NCI-H1417 (cell line): ENCODE measurements around the gene ZDHHC14.

Experiments
- DNase-seq, 3 experiments: peaks; one replicate each; lab custom pipeline; 2025; lab: John Stamatoyannopoulos, UW

ZDHHC14 gene

DNA sequence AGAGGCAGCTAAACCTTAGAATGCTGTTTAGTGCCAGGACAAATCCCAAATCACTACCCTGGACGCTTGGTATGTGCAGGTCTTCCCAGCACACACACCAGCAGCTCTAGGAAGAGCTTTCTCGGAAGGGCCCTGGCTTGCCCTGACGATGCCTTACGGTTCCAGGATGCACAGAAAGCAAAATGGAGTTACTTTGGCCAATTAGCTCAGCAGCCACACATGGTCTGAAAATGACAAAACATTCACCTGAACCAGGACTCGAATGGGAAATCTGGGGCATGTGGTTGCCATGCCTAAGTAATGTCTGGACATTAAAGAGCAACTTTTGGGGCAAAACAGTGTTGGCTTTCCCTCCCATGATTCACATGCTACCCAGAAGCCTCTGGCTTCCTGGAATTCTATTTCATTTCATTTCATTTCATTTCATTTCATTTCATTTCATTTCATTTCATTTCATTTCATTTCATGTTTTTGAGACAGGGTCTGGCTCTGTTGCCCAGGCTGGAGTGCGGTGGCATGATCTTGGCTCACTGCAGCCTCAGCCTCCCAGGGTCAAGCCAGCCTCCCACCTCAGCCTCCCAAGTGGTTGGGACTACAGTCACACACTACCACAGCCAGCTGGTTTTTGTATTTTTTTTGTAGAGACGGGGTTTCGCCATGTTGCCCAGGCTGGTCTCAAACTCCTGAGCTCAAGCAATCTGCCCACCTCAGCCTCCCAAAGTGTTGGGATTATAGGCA, 153.3 kb downstream of the ZDHHC14 start:
- DNase-seq: no peak

GRCh38 chr6:157534977-157535339, 154.0 kb downstream of the ZDHHC14 start:
- no peak for DNase-seq

DNA sequence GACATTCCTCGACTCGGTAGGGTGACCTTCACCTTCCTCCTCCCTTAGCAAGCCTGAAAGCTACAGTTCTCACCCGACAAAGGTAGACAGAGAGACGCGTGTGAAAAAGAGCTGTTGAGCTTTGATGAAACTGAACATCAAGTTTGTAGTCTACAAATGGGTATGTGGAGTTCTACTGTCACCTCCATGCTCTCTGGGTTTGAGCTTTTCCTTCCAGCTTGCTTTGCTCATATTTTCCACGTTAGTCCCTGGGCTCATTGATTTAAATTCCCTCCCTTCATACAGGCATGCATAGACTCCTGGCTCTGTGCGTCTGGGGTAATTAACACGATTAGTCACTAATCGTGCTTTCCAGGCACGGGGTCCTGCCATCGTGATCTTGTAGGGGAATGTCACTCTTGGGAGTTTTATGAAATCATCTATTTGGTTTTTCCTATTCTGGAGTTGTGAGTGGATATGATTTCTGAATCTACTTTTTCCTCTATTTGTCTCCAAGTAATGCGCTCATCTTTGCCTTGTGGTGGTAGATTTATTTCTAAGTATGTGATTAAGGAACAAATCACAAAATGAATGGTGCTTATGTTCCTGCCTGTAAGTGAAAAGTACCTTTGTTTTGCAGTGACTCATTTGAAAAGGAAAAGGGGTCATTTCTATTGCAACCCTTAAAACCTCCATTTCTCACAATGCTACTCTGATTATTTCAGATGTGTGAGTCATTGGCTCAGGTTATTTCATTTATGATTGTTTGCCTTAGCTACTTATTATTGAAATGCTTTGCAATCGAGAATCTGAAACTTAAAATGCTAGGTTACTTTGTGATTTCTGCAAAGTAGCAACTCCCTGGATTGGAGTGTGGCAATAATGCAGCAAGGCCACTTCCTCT, 154.6 kb downstream of the ZDHHC14 start:
- DNase-seq: no peak

DNA sequence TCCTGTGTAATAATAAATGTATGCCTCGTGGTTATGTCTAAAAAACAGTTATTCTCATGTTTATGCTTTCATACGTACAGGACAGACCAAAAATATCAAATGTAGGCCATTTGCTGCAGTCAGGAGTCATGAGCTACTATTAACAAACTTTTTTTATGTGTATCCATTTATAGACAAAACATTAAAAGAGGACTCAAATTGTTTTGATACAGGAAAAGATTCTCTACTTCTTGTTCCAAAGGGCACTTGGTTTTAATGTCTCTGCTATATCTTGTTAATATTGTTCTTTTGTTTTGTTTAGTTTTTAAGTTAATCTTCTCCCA, 155.2 kb downstream of the ZDHHC14 start:
- DNase-seq: no peak

GRCh38 chr6:157537556-157537955, 156.6 kb downstream of the ZDHHC14 start:
- no peak for DNase-seq

DNA sequence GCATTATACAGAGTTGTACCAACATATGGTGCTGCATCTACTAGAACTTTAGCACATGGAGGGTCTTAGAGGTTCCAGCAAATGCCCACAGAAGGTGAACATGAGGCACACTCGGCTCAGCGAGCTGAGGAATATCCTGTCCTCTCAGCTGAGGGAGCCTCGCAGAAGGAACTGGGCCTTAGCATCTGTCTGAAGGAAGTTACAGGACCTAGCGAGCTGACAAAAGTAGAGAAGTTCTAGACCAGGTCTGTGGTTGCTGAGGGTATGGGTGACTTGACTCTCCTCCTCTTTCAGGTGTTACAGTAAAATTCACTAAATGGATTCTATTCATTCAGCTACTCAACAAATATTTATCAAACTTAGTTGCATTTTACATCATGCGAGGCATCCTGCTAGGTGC, 157.2 kb downstream of the ZDHHC14 start:
- no peak for DNase-seq

- DNase-seq: no peak
Measured at GRCh38 chr6:157538698-157539097, 157.7 kb downstream of the ZDHHC14 start.

- no peak for DNase-seq
Measured at GRCh38 chr6:157539421-157539822, 158.4 kb downstream of the ZDHHC14 start.

GRCh38 chr6:157539900-157540752, 159.1 kb downstream of the ZDHHC14 start:
- no peak for DNase-seq

- no peak for DNase-seq
Measured at GRCh38 chr6:157541618-157542413, 160.8 kb downstream of the ZDHHC14 start.

DNA sequence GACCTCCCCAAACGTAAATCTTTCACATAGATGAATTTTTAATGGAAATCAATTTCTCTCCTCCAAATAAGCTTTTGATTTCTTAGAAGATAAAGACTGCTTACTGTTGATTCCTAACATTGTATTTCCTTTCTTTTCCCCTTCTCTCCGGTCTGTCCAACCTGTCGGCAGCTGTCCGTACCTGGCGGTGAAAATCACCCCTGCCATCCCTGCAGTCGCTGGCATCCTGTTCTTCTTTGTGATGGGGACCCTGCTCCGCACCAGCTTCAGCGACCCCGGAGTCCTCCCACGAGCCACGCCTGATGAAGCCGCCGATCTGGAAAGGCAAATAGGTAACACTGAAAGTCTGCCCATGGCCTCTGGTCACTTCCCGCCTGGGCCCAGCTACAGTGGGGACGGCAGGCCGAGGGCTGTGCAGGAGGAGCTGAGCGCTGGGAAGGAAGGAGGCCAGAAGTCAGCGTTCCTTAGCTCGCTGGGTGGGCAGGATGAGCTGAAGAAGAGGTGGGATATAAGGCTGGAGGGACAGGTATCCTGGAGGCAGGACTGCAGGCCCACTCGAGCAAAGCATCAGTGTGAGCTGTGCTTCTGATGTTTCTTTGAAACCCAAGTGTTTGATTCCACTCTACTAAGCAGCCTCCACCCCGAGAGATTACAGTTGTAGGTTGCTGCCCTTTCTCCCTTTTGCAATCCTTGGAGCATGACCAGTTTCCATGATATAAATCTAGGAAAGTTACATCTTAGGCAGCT, 161.6 kb downstream of the ZDHHC14 start:
- no peak for DNase-seq

DNA sequence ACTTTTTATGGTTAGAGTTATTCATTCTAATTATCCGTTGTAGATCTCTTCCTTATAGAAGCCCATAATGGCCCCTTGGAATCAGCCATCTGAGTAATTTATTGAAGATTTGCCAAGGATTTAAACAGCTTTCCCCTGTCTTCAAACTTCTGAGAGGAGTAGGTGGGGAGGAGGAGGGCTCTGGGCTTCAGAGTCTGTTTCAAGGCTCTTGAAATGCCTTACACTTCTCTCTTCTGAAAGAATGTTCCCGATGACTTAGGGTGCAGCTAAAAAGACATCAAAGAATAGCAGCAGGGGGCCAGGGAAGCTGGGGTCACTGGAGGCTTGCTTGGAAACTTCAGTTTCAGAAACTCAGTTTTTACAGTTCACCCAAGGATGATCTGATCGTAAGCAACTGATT, 165.3 kb downstream of the ZDHHC14 start:
- no peak for DNase-seq

DNA sequence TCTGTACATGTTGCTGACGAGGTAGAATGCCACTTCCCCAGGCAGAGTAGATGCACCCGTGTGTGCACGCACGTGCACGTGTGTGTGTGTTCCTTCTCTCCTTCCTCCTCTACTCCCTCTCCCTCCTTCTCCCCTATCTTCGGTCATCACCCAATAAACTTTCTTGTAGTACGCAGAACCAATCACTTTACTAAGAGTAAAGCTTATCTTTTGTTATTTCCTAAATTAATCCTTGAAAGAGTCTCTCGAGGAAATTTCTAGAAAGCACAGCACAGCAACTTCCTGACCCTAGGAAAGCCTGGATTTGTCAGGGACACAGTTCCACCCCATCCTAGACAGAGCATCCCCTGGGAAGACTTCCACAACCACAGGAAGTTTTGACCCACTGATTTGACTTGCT, 166.1 kb downstream of the ZDHHC14 start:
- no peak for DNase-seq

DNA sequence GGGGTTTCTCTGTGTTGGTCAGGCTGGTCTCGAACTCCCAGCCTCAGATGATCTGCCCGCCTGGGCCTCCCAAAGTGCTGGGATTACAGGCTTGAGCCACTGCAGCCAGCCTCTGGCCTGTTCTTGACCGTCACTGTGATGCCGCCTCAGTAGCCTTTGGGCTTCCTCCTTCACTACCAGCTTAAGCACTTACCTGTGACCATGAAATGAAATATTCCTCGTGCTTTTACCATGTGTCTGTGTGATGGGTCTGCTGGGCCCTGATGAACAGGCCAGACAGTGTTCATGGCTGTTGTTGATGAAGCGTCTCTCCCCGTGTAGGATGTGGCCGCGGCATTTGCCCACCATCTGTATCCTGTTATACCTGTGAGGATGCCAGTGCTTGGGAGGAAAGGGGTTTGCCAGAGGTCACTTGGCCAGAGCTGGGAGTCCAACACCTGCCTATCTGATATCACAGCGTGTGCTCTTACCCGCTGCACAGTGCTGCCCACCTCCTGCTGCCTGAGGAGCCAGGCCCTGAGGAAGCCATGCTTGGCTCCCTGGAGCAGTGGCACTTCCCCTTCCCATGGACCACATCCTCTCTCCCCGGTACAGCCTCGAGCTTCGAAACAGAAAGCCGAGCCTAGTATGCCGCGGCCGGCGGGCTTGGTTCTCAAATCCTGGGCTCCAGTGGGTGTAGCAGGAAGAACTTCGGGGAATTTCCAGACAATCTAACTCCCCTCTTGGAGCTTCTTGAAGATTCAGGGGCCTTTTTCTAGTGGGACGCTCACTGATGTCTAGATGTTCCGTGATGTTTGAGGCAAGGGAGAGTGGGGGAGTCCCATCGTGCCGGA, 167.9 kb downstream of the ZDHHC14 start:
- no peak for DNase-seq

- DNase-seq: no peak
Measured at GRCh38 chr6:157549468-157549745, 168.4 kb downstream of the ZDHHC14 start.

DNA sequence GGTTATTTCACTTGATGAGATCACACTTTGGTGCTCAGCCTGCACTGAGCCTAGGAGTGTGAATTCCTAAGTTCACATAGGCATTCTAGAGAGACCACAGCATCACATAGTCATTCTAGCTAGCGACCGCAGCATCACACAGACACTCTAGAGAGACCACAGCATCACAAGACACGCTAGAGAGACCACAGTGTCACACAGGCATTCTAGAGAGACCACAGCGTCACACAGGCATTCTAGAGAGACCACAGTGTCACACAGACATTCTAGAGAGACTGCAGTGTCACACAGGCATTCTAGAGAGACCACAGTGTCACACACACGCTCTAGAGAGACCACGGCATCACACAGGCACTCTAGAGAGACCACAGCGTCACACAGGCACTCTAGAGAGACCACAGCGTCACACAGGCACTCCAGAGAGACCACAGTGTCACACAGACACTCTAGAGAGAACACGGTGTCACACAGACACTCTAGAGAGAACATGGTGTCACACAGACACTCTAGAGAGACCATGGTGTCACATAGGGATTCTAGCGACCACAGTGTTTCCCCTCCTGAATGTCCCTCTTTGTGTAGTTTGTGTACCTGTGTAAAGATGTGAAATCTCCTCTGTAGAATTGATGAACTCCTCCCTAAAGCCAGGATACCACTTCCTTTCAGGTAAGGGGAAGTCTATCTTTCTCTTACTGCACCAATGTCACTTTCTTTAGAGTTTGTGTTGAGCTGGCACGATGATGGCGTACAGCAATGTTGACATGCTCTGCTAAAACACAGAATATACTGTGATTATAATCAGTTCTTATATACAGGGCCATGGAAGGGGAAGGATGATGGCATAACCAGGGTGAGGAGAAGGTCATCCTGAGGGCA, 169.4 kb downstream of the ZDHHC14 start:
- DNase-seq: no peak

DNA sequence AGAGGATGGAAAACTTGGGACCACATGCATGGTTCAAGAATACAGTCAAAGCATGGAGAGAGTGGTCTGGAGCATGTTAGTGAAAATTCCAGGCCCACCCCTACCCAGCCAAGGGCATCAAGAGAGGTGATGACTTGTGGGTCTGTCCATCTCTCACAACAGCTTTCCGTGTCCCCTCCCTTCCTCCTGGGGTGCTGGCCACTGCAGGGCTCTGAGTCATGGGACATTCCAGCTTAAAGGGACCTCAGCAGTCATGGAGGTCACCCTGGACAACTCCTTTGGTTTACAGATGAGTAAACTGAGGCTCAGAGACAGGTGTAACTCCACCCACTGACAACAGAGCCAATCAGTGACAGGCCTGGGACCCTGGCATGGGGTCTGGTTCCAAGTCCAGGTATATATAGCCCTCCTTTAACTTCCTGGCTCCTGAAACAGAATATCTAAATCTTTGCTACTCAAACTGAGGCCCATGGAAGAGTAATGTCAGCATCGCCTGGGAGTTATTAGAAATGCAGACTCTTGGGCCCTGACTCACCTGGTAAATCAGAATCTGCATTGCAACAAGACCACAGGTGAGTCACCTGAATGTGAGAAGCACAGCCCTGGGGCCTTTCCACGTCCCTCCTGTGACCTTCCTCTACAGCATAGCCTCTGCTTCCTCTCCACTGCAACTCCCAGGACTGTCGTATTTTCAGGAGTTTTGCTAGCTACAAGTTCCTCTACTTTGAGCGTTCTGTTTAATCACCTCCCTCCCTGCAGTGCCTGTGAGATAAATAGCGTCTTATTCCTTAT, 170.2 kb downstream of the ZDHHC14 start:
- no peak for DNase-seq

- peak in 1 of 3 experiments; percentile 86 for DNase-seq
Measured at GRCh38 chr6:157552081-157552747, 171.2 kb downstream of the ZDHHC14 start.
